Testis (tissue), 2 donors: Measurements from ENCODE around the gene PTPN6.

Source experiments
- CTCF ChIP-seq, 3 experiments: fragments of 450-650 bp in 2 of 3; fragments of 200-600 bp in 1 of 3; sonication (generic) in 1 of 3; IDR thresholded peaks; one replicate each; pipeline ENCODE4 v1.5.1; 2016 to 2019; ENCODE audit warnings: antibody characterized with exemption in 3 of 3, mild to moderate bottlenecking in 2 of 3, moderate library complexity in 1 of 3
- POLR2A ChIP-seq: fragments of 450-650 bp; IDR thresholded peaks from one replicate; pipeline ENCODE4 v1.6.1; 2017; ENCODE audit warnings: antibody characterized with exemption, mild to moderate bottlenecking, moderate library complexity

DNA sequence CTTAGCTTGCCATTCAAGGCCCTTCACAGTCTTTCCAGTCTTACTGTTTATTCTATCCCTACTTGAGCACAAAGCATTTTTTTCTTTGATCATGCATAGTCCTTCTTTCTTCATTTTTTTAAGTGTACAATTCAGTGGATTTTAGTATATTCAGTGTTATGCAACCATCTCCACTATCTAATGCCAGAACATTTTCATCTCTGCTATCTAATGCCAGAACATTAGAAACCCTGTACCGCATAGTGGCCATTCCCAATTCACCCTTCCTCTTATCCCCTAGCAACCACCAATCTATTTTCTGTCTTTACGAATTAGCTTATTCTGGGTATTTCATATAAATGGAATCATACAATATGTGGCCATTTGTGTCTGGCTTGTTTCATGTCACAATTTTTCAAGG lies 53.7 kb downstream of the PTPN6 start:
- TF ChIP-seq CTCF (IDR thresholded peaks at IDR 0.05), result no peak
- TF ChIP-seq POLR2A, result no peak
